Type B pancreatic cell (in vitro differentiated cells): ENCODE results near the gene RANGRF. TPM values are rescaled to one million over a fixed set of nuclear protein-coding genes. Genes with fewer than 3 reads are reported as not detected.

Experiments
- DNase-seq: peaks from one replicate; pipeline ENCODE4 v3.0.0; 2021; ENCODE audit warnings: mixed read lengths; ENCODE audit not compliant: unreplicated experiment; ENCODE audit errors: extremely low spot score
- H3K27ac Mint-ChIP-seq: 2 replicates; pipeline ENCODE4 v1.8.0; 2021; ENCODE audit warnings: mild to moderate bottlenecking, mixed read lengths
- H3K27me3 Mint-ChIP-seq: 2 replicates; pipeline ENCODE4 v1.8.0; 2021; ENCODE audit warnings: mixed read lengths
- H3K36me3 Mint-ChIP-seq: 2 replicates; pipeline ENCODE4 v1.8.0; 2021; ENCODE audit warnings: mixed read lengths
- H3K4me1 Mint-ChIP-seq: one replicate; pipeline ENCODE4 v1.8.0; 2021; ENCODE audit warnings: mixed read lengths; ENCODE audit not compliant: unreplicated experiment
- H3K4me3 Mint-ChIP-seq: 2 replicates; pipeline ENCODE4 v1.8.0; 2021; ENCODE audit warnings: mild to moderate bottlenecking, mixed read lengths
- H3K9me3 Mint-ChIP-seq: 2 replicates; pipeline ENCODE4 v1.8.0; 2021; ENCODE audit warnings: mixed read lengths
- total RNA-seq: library from RNA; stranded (reverse); gene quantifications from 2 replicates; pipeline ENCODE4 v1.2.1, GENCODE V29; 2021; ENCODE audit warnings: low replicate concordance
- TF ChIP-seq, protein P1 (sequence below): fragments of 200-600 bp; sonication (generic); conservative IDR thresholded peaks from 2 replicates; pipeline ENCODE4 v1.5.0; 2021; ENCODE audit warnings: antibody characterized with exemption, mild to moderate bottlenecking

The RANGRF gene
- total RNA-seq, 1 donor from 2014 or later, result 30.9 TPM

DNA sequence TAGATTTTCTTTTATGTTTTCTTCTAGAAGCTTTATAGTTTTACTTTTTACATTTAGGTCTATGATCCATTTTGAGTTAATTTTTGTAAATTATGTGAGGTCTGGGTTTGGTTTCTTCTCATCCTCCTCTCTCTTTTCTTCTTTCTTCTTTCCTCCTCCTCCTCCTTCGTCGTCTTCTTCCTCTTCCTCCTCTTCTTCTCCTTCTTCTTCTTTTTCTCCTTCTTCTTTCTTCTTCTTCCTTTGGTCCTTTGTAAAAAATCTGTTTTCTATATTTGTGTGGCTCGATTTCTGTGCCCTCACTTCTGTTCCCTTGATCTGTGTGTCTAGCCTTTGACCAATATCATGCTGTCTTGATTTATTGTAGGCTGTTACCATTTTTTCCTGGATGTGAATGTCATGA lies 11.8 kb downstream of the RANGRF start:
- Mint-ChIP-seq H3K4me3 (peak overlapping the region; percentile 12), H3K27me3 (no peaks in the 10 kb centered on the region)
- TF ChIP-seq, protein P1, sequence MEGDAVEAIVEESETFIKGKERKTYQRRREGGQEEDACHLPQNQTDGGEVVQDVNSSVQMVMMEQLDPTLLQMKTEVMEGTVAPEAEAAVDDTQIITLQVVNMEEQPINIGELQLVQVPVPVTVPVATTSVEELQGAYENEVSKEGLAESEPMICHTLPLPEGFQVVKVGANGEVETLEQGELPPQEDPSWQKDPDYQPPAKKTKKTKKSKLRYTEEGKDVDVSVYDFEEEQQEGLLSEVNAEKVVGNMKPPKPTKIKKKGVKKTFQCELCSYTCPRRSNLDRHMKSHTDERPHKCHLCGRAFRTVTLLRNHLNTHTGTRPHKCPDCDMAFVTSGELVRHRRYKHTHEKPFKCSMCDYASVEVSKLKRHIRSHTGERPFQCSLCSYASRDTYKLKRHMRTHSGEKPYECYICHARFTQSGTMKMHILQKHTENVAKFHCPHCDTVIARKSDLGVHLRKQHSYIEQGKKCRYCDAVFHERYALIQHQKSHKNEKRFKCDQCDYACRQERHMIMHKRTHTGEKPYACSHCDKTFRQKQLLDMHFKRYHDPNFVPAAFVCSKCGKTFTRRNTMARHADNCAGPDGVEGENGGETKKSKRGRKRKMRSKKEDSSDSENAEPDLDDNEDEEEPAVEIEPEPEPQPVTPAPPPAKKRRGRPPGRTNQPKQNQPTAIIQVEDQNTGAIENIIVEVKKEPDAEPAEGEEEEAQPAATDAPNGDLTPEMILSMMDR, result no peak

DNA sequence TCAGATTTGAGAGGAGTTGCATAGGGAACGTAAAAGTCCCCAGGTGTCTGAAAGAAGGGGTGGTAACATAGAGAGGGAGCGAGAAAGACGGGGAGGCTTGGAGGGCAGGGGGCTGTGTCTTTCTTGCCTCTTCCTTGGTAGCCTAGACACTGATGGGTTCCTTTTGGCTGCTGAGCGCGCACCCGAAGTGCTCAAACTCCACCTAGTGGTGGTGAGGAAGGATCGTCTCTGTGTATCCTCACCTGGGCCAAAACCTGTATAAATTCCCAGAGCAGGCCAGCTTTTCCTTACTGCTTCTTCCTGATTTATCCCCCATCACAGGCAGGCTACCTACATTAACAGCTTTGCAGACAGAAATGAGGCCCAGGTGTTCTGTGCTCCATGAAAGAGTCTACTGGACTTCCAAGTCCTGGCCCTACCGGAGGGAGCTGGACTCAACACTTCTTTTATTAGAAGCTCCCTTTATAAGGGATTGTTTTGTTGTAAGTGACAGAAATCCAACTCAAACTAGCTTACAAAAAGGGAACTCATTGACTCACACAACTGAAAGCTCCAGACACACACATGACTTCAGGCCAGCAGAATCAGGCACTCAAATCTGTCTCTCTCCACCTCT lies 12.3 kb downstream of the RANGRF start:
- Mint-ChIP-seq H3K36me3 (no peaks in the 10 kb centered on the region), H3K27me3 (no peaks in the 10 kb centered on the region), H3K27ac (peak overlapping the region; percentile 19), H3K4me1 (peaks cover 13% of the 10 kb centered on the region), H3K4me3 (peak overlapping the region; percentile 12), H3K9me3 (no peaks in the 10 kb centered on the region)
- DNase-seq, result no peak
- TF ChIP-seq, protein P1, result peak; percentile 88

More for the DNA sequence above, 11.8 kb downstream of the RANGRF start:
- no peak for DNase-seq
- Mint-ChIP-seq H3K9me3 (no peaks in the 10 kb centered on the region), H3K27ac (peak overlapping the region; percentile 19), H3K4me1 (peaks cover 13% of the 10 kb centered on the region), H3K36me3 (no peaks in the 10 kb centered on the region)

DNA sequence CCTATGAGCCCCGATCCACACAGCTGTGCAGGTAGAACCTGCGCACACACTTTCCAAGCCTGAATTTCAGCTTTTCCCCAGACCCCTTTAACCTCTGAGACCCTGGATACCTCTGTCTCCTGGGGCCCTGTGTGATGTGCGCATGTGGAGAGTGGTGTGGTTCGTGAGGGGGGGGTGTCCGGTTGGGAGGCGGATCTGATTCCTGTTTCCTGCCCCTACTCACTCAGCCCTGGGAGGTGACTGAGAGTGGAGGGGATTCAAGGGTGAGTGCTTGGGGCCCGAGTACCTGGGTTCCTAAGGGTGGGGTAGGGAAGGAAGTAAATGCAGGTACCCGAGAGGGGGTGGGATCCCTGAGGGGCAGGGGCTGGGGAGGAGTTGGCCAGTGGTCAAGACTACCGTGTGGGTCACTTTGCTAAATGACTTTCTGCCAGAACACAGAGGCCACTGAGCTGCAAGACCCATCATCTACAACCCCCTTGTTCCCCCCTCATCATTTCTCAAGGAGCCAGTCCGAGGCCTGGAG lies 22.2 kb downstream of the RANGRF start:
- peaks cover 50% of the 10 kb centered on the region for H3K27me3 Mint-ChIP-seq
- no peak for DNase-seq

DNA sequence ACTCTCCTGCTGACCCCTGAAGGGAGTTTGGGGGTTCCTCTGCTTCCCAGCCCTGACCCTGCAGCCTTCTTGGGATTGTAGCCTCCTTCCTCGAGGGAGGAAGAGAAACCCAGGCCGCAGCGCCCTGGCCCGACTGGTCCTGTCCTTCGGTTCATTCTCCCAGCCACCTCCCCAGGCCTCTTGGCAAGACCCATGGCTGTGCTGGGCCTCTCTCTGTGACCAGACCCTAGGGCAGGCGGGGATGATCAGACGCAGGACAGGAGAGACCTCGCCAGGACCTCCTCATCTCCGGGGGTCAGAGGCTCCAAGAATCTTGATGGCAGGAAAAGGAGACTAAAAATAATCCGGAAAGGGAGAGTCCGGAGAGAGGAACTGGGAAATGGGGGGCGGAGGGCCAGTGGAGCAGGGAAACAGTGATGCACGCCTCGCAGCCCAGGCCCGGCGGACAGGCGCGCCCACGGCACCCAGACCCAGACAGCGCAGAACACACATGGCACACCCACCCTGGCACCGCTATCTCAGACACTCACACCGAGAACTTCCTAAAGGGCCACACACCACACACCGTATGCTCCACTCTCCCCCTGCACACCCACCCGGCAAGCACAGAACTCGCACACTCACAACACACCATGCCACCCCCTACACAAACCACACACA lies 22.8 kb downstream of the RANGRF start:
- H3K36me3 Mint-ChIP-seq, result no peaks in the 10 kb centered on the region
- TF ChIP-seq, protein P1, result no peak
- no peak overlapping the region for H3K27ac Mint-ChIP-seq
- H3K27me3 Mint-ChIP-seq, result peaks cover 56% of the 10 kb centered on the region
- H3K4me1 Mint-ChIP-seq, result peaks cover 4% of the 10 kb centered on the region
- DNase-seq, result no peak
- H3K9me3 Mint-ChIP-seq, result no peaks in the 10 kb centered on the region
- no peak overlapping the region for H3K4me3 Mint-ChIP-seq

More for the DNA sequence above, 22.2 kb downstream of the RANGRF start:
- no peaks in the 10 kb centered on the region for H3K9me3 Mint-ChIP-seq
- H3K36me3 Mint-ChIP-seq, result no peaks in the 10 kb centered on the region
- peaks cover 4% of the 10 kb centered on the region for H3K4me1 Mint-ChIP-seq
- H3K4me3 Mint-ChIP-seq, result no peak overlapping the region
- TF ChIP-seq, protein P1, result no peak
- H3K27ac Mint-ChIP-seq, result no peak overlapping the region

DNA sequence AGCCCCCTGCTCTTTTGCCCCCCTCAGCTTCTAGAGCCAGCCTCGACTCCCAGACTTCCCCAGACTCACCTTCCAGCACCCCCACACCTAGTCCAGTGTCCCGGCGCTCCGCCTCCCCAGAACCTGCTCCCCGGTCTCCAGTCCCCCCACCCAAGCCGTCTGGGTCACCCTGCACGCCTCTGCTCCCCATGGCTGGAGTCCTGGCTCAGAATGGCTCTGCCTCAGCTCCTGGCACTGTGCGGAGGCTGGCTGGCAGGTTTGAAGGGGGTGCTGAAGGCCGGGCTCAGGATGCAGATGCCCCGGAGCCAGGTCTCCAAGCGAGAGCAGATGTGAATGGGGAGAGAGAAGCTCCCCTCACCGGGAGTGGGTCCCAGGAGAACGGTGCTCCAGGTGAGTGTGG lies 23.8 kb downstream of the RANGRF start:
- Mint-ChIP-seq H3K9me3 (no peaks in the 10 kb centered on the region), H3K36me3 (no peaks in the 10 kb centered on the region), H3K4me3 (no peak overlapping the region), H3K27me3 (peaks cover 66% of the 10 kb centered on the region), H3K4me1 (peaks cover 4% of the 10 kb centered on the region), H3K27ac (no peak overlapping the region)
- DNase-seq, result no peak
- TF ChIP-seq, protein P1, result no peak
